Measurements from ENCODE around the gene NDFIP1.

The NDFIP1 gene

GRCh38 chr5:142143878-142144277, 35.3 kb downstream of the NDFIP1 start:
- CTCF ChIA-PET, result interaction anchor here (0.6 to 5.3 kb wide), 21 partner anchors 10 to 570 kb away, joined by 3 to 41 read pairs (median 4); partner anchors contain the start of genes GNPDA1 and RNF14
- peak; percentile 54 for TF ChIP-seq CTCF (IDR thresholded peaks at IDR 0.05; ENCODE audit: control extremely low read depth, extremely low read depth, low read depth, missing control alignments)
- POLR2A ChIA-PET, result no interaction called here
- DNase-seq (ENCODE audit: extremely low spot score), result peak; percentile 38

- POLR2A ChIA-PET, result no interaction called here
- peak; percentile 50 for DNase-seq (ENCODE audit: extremely low spot score)
- CTCF ChIA-PET, result interaction anchor here (0.6 to 5.3 kb wide), 23 partner anchors 9 to 554 kb away, joined by 3 to 41 read pairs (median 3); partner anchors contain the start of genes GNPDA1 and RNF14
- TF ChIP-seq CTCF (IDR thresholded peaks at IDR 0.05; ENCODE audit: control extremely low read depth, extremely low read depth, low read depth, missing control alignments), result peak; percentile 79
These were observed 36.7 kb downstream of the NDFIP1 start for GRCh38 chr5:142145106-142145900.

- CTCF ChIA-PET, result interaction anchor here (1.2 to 1.6 kb wide), 3 partner anchors 138 to 457 kb away, joined by 3 to 6 read pairs (median 3); no protein-coding TSS in a partner anchor
- POLR2A ChIA-PET, result no interaction called here
- no peak for DNase-seq (ENCODE audit: extremely low spot score)
These were observed 40.8 kb downstream of the NDFIP1 start for GRCh38 chr5:142149363-142149762.

GRCh38 chr5:142150431-142150830, 41.9 kb downstream of the NDFIP1 start:
- no peak for TF ChIP-seq CTCF (IDR thresholded peaks at IDR 0.05; ENCODE audit: control extremely low read depth, extremely low read depth, low read depth, missing control alignments)
- ChIA-PET CTCF (interaction anchor here (1.0 to 5.3 kb wide), 4 partner anchors 13 to 548 kb away, joined by 3 to 29 read pairs (median 3); no protein-coding TSS in a partner anchor), POLR2A (no interaction called here)
- no peak for DNase-seq (ENCODE audit: extremely low spot score)

More at GRCh38 chr5:142149363-142149762, 40.8 kb downstream of the NDFIP1 start:
- no peak for TF ChIP-seq CTCF (IDR thresholded peaks at IDR 0.05; ENCODE audit: control extremely low read depth, extremely low read depth, low read depth, missing control alignments)

GRCh38 chr5:142151436-142152383, 43.1 kb downstream of the NDFIP1 start:
- ChIA-PET POLR2A (no interaction called here), CTCF (interaction anchor here (0.6 to 5.3 kb wide), 16 partner anchors 8 to 551 kb away, joined by 3 to 29 read pairs (median 3); no protein-coding TSS in a partner anchor)
- peak; percentile 82 for TF ChIP-seq CTCF (IDR thresholded peaks at IDR 0.05; ENCODE audit: control extremely low read depth, extremely low read depth, low read depth, missing control alignments)
- peak; percentile 39 for DNase-seq (ENCODE audit: extremely low spot score)

- ChIA-PET POLR2A (no interaction called here), CTCF (interaction anchor here (0.6 to 5.3 kb wide), 10 partner anchors 8 to 550 kb away, joined by 3 to 29 read pairs (median 3); no protein-coding TSS in a partner anchor)
- DNase-seq (ENCODE audit: extremely low spot score), result no peak
- TF ChIP-seq CTCF (IDR thresholded peaks at IDR 0.05; ENCODE audit: control extremely low read depth, extremely low read depth, low read depth, missing control alignments), result no peak
These were observed 43.8 kb downstream of the NDFIP1 start for GRCh38 chr5:142152384-142152732.

Data from GM10248 (cell line).